ENCODE results near the gene C13orf46.

DNA sequence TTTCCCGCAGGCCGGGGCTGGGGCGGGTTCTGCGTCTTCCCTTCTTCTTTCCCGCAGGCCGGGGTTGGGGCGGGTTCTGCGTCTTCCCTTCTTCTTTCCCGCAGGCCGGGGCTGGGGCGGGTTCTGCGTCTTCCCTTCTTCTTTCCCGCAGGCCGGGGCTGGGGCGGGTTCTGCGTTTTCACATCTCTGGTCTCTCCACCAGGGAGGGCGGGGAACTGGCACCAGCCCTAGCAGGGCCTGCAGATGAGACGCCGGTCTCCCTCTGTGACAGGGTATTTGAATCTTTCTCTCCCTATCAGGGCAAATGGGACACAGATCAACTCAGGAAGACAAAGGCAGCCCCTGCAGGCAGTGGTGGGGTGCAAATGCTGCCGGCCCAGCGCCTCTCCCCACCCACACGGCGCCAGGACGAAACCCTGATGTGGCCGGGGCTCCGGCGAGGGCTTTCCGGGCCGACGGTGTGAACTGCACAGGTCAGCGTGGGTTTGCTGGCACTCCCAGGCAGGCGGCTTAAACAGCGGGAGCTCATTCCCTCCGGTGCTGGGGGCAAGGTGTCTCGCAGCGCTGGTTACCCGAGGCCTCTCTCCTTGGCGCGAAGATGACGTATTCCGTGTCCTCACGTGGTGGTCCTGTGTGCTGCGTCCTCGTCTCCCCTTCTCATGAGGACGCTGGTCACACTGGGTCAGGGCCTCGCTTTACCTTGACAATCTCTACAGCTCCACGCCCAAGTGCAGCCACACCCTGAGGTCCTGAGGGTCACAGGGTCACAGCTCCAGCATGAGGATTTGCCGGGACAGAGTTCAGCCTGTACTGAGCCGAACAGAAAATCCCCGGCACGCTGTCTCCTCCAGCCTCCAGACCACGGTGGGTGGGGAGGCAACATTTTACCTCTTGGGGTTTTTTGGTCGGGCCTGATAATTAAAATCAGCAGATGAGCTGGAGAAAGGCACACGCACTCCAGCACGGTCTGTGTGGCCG, 717 bp upstream of the C13orf46 start:
- TF ChIP-seq, protein P1, sequence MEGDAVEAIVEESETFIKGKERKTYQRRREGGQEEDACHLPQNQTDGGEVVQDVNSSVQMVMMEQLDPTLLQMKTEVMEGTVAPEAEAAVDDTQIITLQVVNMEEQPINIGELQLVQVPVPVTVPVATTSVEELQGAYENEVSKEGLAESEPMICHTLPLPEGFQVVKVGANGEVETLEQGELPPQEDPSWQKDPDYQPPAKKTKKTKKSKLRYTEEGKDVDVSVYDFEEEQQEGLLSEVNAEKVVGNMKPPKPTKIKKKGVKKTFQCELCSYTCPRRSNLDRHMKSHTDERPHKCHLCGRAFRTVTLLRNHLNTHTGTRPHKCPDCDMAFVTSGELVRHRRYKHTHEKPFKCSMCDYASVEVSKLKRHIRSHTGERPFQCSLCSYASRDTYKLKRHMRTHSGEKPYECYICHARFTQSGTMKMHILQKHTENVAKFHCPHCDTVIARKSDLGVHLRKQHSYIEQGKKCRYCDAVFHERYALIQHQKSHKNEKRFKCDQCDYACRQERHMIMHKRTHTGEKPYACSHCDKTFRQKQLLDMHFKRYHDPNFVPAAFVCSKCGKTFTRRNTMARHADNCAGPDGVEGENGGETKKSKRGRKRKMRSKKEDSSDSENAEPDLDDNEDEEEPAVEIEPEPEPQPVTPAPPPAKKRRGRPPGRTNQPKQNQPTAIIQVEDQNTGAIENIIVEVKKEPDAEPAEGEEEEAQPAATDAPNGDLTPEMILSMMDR (optimal IDR thresholded peaks at IDR 0.05 in 1 of 3, IDR thresholded peaks at IDR 0.05 in 1 of 3, conservative IDR thresholded peaks at IDR 0.05 in 1 of 3; ENCODE audit: extremely low read depth in 1 of 3, insufficient read depth in 2 of 3, low read length in 3 of 3), result no peak
- no peak for TF ChIP-seq EZH2 (IDR thresholded peaks at IDR 0.05; ENCODE audit: low read length)
